ENCODE data around the gene PRKCQ.

DNA sequence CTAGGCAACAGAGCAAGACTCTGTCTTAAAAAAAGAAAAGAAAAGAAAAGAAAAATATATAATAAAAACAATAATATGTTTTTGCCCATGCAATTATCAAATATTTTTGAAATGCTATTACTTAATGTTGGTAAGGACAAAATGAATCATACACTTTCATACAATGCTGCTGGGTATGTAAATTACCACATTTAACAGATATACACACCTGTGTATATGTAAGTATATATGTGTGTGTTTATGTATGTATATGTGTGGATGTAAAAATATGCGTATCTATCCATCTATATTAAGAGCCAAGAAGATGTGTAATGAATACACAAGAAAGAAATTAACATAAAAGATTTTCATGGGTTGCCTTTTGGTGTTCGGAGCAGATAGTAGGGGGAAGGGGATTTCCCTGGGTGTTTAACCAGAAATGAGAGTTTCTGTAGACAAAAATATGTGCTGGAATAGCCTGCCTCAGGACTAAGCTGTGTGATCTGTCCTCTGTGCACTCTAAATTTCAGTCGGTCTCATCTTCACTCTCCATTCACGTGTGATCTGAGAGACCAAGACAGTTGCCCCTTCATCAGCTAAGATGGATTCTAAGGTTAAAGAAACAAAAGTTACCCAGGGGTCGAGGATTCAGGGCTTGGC is 61.2 kb downstream of the PRKCQ start:
- TF ChIP-seq, protein P1, sequence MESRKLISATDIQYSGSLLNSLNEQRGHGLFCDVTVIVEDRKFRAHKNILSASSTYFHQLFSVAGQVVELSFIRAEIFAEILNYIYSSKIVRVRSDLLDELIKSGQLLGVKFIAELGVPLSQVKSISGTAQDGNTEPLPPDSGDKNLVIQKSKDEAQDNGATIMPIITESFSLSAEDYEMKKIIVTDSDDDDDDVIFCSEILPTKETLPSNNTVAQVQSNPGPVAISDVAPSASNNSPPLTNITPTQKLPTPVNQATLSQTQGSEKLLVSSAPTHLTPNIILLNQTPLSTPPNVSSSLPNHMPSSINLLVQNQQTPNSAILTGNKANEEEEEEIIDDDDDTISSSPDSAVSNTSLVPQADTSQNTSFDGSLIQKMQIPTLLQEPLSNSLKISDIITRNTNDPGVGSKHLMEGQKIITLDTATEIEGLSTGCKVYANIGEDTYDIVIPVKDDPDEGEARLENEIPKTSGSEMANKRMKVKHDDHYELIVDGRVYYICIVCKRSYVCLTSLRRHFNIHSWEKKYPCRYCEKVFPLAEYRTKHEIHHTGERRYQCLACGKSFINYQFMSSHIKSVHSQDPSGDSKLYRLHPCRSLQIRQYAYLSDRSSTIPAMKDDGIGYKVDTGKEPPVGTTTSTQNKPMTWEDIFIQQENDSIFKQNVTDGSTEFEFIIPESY (IDR thresholded peaks at IDR 0.05) = no peak
- TF ChIP-seq, protein P2, sequence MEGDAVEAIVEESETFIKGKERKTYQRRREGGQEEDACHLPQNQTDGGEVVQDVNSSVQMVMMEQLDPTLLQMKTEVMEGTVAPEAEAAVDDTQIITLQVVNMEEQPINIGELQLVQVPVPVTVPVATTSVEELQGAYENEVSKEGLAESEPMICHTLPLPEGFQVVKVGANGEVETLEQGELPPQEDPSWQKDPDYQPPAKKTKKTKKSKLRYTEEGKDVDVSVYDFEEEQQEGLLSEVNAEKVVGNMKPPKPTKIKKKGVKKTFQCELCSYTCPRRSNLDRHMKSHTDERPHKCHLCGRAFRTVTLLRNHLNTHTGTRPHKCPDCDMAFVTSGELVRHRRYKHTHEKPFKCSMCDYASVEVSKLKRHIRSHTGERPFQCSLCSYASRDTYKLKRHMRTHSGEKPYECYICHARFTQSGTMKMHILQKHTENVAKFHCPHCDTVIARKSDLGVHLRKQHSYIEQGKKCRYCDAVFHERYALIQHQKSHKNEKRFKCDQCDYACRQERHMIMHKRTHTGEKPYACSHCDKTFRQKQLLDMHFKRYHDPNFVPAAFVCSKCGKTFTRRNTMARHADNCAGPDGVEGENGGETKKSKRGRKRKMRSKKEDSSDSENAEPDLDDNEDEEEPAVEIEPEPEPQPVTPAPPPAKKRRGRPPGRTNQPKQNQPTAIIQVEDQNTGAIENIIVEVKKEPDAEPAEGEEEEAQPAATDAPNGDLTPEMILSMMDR (IDR thresholded peaks at IDR 0.05; ENCODE audit: low read depth, low read length, missing input control) = no peak
- TF ChIP-seq, protein P3, sequence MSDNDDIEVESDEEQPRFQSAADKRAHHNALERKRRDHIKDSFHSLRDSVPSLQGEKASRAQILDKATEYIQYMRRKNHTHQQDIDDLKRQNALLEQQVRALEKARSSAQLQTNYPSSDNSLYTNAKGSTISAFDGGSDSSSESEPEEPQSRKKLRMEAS (IDR thresholded peaks at IDR 0.05) = no peak
- TF ChIP-seq TAF1 (conservative IDR thresholded peaks at IDR 0.05) (no peak), RAD21 (IDR thresholded peaks at IDR 0.05) (no peak), HNF4A (conservative IDR thresholded peaks at IDR 0.05) (no peak), SP1 (IDR thresholded peaks at IDR 0.05) (no peak), NR2F2 (IDR thresholded peaks at IDR 0.05) (no peak), FOXA1 (IDR thresholded peaks at IDR 0.05) (no peak), RXRA (IDR thresholded peaks at IDR 0.05) (no peak), YY1 (IDR thresholded peaks at IDR 0.05) (no peak)
- TF ChIP-seq, protein P4, sequence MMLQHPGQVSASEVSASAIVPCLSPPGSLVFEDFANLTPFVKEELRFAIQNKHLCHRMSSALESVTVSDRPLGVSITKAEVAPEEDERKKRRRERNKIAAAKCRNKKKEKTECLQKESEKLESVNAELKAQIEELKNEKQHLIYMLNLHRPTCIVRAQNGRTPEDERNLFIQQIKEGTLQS (IDR thresholded peaks at IDR 0.05) = no peak

All from liver (tissue), 3 donors.